ENCODE results near the gene ATP1B1.

The ATP1B1 gene

DNA sequence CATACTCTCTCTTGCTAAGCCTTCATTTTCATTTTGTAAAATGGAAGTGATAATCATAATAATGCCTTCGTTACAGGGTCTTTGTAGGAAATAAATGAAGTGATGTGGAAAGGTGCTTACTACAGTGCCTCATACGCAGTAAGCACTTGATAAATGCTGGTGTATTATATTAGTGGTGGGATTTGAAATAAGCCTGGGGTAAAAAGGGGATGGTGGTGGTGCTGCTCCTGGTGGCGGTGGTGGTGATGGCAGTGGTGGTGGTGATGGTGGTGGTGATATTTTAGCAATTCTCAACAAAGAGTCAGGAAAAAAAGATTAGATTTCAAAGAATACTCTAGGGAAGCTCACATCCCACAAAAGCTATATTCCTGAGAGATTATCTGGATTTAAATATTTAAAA lies 35.5 kb upstream of the ATP1B1 start:
- Histone ChIP-seq H4K91ac (ENCODE audit: low read length) (no peak overlapping the region), H2BK5ac (ENCODE audit: low read depth, low read length, poor library complexity, severe bottlenecking) (no peak overlapping the region), H3K27me3 (ENCODE audit: control insufficient read depth in 1 of 2, insufficient read depth in 1 of 2, low read length in 2 of 2) (no peaks in the 10 kb centered on the region), H2BK120ac (ENCODE audit: low read depth, low read length) (no peak overlapping the region), H2BK12ac (ENCODE audit: low read length in 2 of 2) (no peak overlapping the region), H3K4me1 (ENCODE audit: control insufficient read depth, insufficient read depth, low read depth, low read length) (no peaks in the 10 kb centered on the region), H3K4ac (ENCODE audit: low read depth in 1 of 2, low read length in 2 of 2) (no peak overlapping the region), H3K14ac (ENCODE audit: low read length in 2 of 2) (no peak overlapping the region), H3K27ac (ENCODE audit: low read length, poor library complexity, severe bottlenecking) (no peak overlapping the region), H2AFZ (ENCODE audit: low read depth, low read length) (no peak overlapping the region), H4K8ac (ENCODE audit: low read length) (no peak overlapping the region), H3K4me3 (ENCODE audit: insufficient read depth in 1 of 2, low read depth in 1 of 2, low read length in 2 of 2) (no peak overlapping the region), H2AK5ac (ENCODE audit: low read length, severe bottlenecking) (no peak overlapping the region), H3K36me3 (ENCODE audit: control insufficient read depth in 1 of 2, insufficient read depth in 2 of 2, low read depth in 1 of 2, low read length in 2 of 2) (no peaks in the 10 kb centered on the region), H3K18ac (ENCODE audit: low read depth in 1 of 2, low read length in 2 of 2) (no peak overlapping the region), H3K23ac (ENCODE audit: low read length in 2 of 2) (no peak overlapping the region), H3K4me2 (ENCODE audit: low read length, poor library complexity, severe bottlenecking) (no peak overlapping the region), H3K9me3 (ENCODE audit: control insufficient read depth, low read length) (peaks cover 5% of the 10 kb centered on the region), H2BK15ac (ENCODE audit: low read depth, poor library complexity, severe bottlenecking) (no peak overlapping the region), H3K9ac (ENCODE audit: low read length) (no peak overlapping the region), H3K79me1 (replicated peaks; ENCODE audit: low read length, poor library complexity, severe bottlenecking) (no peaks in the 10 kb centered on the region)
- WGBS = 94% methylated on average over 2 of the region's 3 CpGs
- no peak for DNase-seq

DNA sequence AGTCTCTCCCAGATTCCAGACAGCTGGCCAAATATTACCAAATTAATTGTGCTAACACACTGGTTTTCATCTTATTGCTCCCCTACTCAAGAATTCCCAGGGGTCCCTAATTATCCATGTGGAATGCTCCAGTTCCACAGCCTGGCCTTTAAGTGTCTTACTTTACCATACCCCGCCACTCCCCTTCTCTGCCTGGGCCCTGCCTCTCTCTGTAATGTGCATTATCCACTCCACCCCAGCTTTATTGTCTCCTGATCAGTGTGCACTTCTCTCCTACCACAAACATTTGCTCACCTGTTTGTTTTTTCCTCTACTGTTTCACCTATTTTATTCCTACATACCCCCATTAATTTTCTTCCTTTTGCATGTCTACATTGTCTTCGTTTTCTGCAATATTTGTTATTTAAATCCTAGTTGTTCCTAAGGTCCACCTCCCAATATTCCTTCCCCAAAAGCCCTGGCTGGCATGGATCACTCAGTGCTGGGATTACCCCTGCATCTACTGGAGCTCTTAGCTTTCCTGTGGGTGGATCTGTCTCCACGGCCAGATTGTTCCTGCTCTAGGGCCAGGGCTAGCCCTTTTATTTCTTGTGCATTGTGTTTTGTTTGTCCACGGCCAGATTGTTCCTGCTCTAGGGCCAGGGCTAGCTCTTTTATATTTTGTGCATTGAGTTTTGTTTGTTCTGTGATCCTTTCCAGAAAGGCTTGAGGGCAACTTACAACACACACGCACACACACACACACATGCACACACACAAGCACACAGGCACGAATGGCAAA lies 33.4 kb upstream of the ATP1B1 start:
- DNase-seq = no peak
- no peak overlapping the region for H4K91ac ChIP-seq (ENCODE audit: low read length)
- no peaks in the 10 kb centered on the region for H3K36me3 ChIP-seq (ENCODE audit: control insufficient read depth in 1 of 2, insufficient read depth in 2 of 2, low read depth in 1 of 2, low read length in 2 of 2)
- no peak overlapping the region for H2AK5ac ChIP-seq (ENCODE audit: low read length, severe bottlenecking)
- no peaks in the 10 kb centered on the region for H3K4me1 ChIP-seq (ENCODE audit: control insufficient read depth, insufficient read depth, low read depth, low read length)
- H2BK15ac ChIP-seq (ENCODE audit: low read depth, poor library complexity, severe bottlenecking) = no peak overlapping the region
- no peaks in the 10 kb centered on the region for H3K9me3 ChIP-seq (ENCODE audit: control insufficient read depth, low read length)
- no peak overlapping the region for H2BK12ac ChIP-seq (ENCODE audit: low read length in 2 of 2)
- H4K8ac ChIP-seq (ENCODE audit: low read length) = no peak overlapping the region
- no peak overlapping the region for H2BK120ac ChIP-seq (ENCODE audit: low read depth, low read length)
- no peak overlapping the region for H3K4me3 ChIP-seq (ENCODE audit: insufficient read depth in 1 of 2, low read depth in 1 of 2, low read length in 2 of 2)
- H2AFZ ChIP-seq (ENCODE audit: low read depth, low read length) = no peak overlapping the region
- H3K9ac ChIP-seq (ENCODE audit: low read length) = no peak overlapping the region
- H3K18ac ChIP-seq (ENCODE audit: low read depth in 1 of 2, low read length in 2 of 2) = no peak overlapping the region
- no peak overlapping the region for H3K23ac ChIP-seq (ENCODE audit: low read length in 2 of 2)
- no peak overlapping the region for H3K27ac ChIP-seq (ENCODE audit: low read length, poor library complexity, severe bottlenecking)
- no peak overlapping the region for H3K14ac ChIP-seq (ENCODE audit: low read length in 2 of 2)
- no peaks in the 10 kb centered on the region for H3K79me1 ChIP-seq (replicated peaks; ENCODE audit: low read length, poor library complexity, severe bottlenecking)
- no peaks in the 10 kb centered on the region for H3K27me3 ChIP-seq (ENCODE audit: control insufficient read depth in 1 of 2, insufficient read depth in 1 of 2, low read length in 2 of 2)
- no peak overlapping the region for H2BK5ac ChIP-seq (ENCODE audit: low read depth, low read length, poor library complexity, severe bottlenecking)
- WGBS = 82% methylated on average over 5 of the region's 6 CpGs
- H3K4me2 ChIP-seq (ENCODE audit: low read length, poor library complexity, severe bottlenecking) = no peak overlapping the region
- H3K4ac ChIP-seq (ENCODE audit: low read depth in 1 of 2, low read length in 2 of 2) = no peak overlapping the region

DNA sequence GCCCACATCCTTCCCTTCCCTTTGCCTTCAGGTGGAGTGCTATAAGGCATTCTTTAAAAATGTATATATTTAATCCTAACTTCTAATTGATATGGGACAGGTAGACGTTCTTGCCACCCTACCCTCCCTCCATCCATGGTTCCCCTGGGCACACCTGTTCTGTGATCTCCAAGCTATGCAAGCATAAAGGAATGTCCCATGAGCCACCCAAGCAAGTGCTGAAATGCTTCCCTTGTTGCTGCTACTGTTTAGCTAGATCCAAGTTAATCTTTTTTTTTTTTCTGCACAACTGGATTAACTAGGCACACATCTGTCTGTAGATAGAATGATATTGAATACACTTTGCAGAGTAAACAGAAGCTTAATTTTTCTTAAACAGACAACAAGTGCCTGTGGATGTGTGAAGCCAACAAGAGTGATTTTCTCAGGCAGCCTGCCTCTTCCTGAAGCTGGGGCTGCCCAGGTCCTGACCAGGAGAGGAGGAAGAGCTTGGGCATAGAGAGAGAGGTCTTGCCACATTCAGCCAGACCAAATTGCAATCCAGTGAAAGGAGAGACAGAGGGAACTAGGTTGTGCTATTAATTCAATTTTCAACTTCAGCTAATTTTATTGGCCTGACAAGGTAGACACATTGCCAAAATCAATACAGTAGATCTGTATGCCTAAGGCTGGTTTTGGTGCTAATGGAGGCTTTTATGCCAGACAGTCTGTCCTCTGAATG lies 28.2 kb upstream of the ATP1B1 start:
- Histone ChIP-seq H3K4ac (ENCODE audit: low read depth in 1 of 2, low read length in 2 of 2) (no peak overlapping the region), H3K18ac (ENCODE audit: low read depth in 1 of 2, low read length in 2 of 2) (no peak overlapping the region), H3K4me3 (ENCODE audit: insufficient read depth in 1 of 2, low read depth in 1 of 2, low read length in 2 of 2) (no peak overlapping the region), H3K36me3 (ENCODE audit: control insufficient read depth in 1 of 2, insufficient read depth in 2 of 2, low read depth in 1 of 2, low read length in 2 of 2) (no peaks in the 10 kb centered on the region), H2BK15ac (ENCODE audit: low read depth, poor library complexity, severe bottlenecking) (no peak overlapping the region), H3K4me2 (ENCODE audit: low read length, poor library complexity, severe bottlenecking) (no peak overlapping the region), H2BK12ac (ENCODE audit: low read length in 2 of 2) (no peak overlapping the region), H3K9ac (ENCODE audit: low read length) (no peak overlapping the region), H3K27ac (ENCODE audit: low read length, poor library complexity, severe bottlenecking) (no peak overlapping the region), H3K23ac (ENCODE audit: low read length in 2 of 2) (no peak overlapping the region), H3K9me3 (ENCODE audit: control insufficient read depth, low read length) (no peaks in the 10 kb centered on the region), H2AK5ac (ENCODE audit: low read length, severe bottlenecking) (no peak overlapping the region), H3K4me1 (ENCODE audit: control insufficient read depth, insufficient read depth, low read depth, low read length) (no peaks in the 10 kb centered on the region), H2AFZ (ENCODE audit: low read depth, low read length) (no peak overlapping the region), H4K91ac (ENCODE audit: low read length) (no peak overlapping the region), H3K14ac (ENCODE audit: low read length in 2 of 2) (no peak overlapping the region), H2BK120ac (ENCODE audit: low read depth, low read length) (no peak overlapping the region), H2BK5ac (ENCODE audit: low read depth, low read length, poor library complexity, severe bottlenecking) (no peak overlapping the region), H3K79me1 (replicated peaks; ENCODE audit: low read length, poor library complexity, severe bottlenecking) (no peaks in the 10 kb centered on the region), H3K27me3 (ENCODE audit: control insufficient read depth in 1 of 2, insufficient read depth in 1 of 2, low read length in 2 of 2) (no peaks in the 10 kb centered on the region), H4K8ac (ENCODE audit: low read length) (no peak overlapping the region)
- DNase-seq = no peak
- WGBS = 75% methylated on average over 1 of the region's 1 CpG

DNA sequence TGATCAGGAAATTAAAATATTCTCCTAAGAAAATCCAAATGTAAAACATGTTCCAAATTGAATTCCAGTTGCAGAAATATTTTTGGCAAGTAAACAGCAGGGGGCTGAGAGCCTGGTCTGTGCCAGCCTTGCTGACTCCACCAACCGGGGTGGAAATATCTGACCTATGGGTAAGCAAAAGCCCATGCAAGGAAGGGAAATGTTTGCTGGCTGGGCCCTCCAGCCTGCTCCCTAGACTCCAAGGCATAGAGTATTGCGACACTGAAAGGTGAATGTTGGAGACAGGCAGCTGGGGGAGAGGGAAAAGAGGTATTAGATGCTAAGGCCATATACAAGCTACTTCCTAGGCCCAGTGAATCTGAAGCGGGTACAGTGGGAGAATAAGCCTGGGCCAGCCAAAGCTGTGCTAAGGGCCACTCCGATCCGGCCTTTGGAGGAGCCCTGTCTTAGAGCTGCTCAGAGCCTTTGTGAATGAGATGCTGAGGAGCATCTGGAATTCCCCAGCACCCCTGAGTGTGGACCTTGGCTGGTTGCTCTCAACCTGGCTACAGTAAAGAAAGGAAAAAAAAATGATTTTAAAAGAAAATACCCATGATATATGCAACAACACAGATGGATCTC lies 24.9 kb upstream of the ATP1B1 start:
- H3K27me3 ChIP-seq (ENCODE audit: control insufficient read depth in 1 of 2, insufficient read depth in 1 of 2, low read length in 2 of 2) = no peaks in the 10 kb centered on the region
- H3K18ac ChIP-seq (ENCODE audit: low read depth in 1 of 2, low read length in 2 of 2) = no peak overlapping the region
- no peak overlapping the region for H2BK120ac ChIP-seq (ENCODE audit: low read depth, low read length)
- no peaks in the 10 kb centered on the region for H3K36me3 ChIP-seq (ENCODE audit: control insufficient read depth in 1 of 2, insufficient read depth in 2 of 2, low read depth in 1 of 2, low read length in 2 of 2)
- H2BK12ac ChIP-seq (ENCODE audit: low read length in 2 of 2) = no peak overlapping the region
- H3K4me1 ChIP-seq (ENCODE audit: control insufficient read depth, insufficient read depth, low read depth, low read length) = no peaks in the 10 kb centered on the region
- H2BK5ac ChIP-seq (ENCODE audit: low read depth, low read length, poor library complexity, severe bottlenecking) = no peak overlapping the region
- H2AK5ac ChIP-seq (ENCODE audit: low read length, severe bottlenecking) = no peak overlapping the region
- no peak overlapping the region for H3K4ac ChIP-seq (ENCODE audit: low read depth in 1 of 2, low read length in 2 of 2)
- no peak overlapping the region for H4K8ac ChIP-seq (ENCODE audit: low read length)
- H3K27ac ChIP-seq (ENCODE audit: low read length, poor library complexity, severe bottlenecking) = no peak overlapping the region
- WGBS = 95% methylated on average over 5 of the region's 5 CpGs
- H4K91ac ChIP-seq (ENCODE audit: low read length) = no peak overlapping the region
- no peak overlapping the region for H3K9ac ChIP-seq (ENCODE audit: low read length)
- no peaks in the 10 kb centered on the region for H3K9me3 ChIP-seq (ENCODE audit: control insufficient read depth, low read length)
- H2AFZ ChIP-seq (ENCODE audit: low read depth, low read length) = no peak overlapping the region
- H3K4me3 ChIP-seq (ENCODE audit: insufficient read depth in 1 of 2, low read depth in 1 of 2, low read length in 2 of 2) = no peak overlapping the region
- no peak overlapping the region for H3K4me2 ChIP-seq (ENCODE audit: low read length, poor library complexity, severe bottlenecking)
- no peaks in the 10 kb centered on the region for H3K79me1 ChIP-seq (replicated peaks; ENCODE audit: low read length, poor library complexity, severe bottlenecking)
- no peak overlapping the region for H3K14ac ChIP-seq (ENCODE audit: low read length in 2 of 2)
- H2BK15ac ChIP-seq (ENCODE audit: low read depth, poor library complexity, severe bottlenecking) = no peak overlapping the region
- H3K23ac ChIP-seq (ENCODE audit: low read length in 2 of 2) = no peak overlapping the region
- no peak for DNase-seq

Measured in mesenchymal stem cell (in vitro differentiated cells and primary cell).